Measurements from ENCODE around the gene KERA.

DNA sequence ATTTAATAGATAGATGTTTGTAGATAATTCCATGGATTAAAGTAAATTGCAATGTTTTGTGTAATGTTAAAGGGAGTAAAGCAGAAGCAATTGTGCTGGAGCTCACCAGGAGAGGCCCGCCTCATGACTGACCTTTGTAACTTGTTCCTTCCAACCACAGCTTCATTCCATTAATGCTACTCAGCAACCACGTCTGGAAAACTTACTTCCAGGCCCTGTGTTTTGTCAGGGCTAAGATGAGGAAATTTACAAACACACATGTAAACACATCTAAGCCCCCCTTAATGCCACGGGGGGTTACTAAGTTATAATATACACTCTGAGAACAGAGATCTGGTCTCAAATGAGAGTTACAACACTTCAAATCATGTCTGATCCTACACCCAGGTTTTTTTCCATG lies 41.1 kb upstream of the KERA start:
- TF ChIP-seq, protein P1, sequence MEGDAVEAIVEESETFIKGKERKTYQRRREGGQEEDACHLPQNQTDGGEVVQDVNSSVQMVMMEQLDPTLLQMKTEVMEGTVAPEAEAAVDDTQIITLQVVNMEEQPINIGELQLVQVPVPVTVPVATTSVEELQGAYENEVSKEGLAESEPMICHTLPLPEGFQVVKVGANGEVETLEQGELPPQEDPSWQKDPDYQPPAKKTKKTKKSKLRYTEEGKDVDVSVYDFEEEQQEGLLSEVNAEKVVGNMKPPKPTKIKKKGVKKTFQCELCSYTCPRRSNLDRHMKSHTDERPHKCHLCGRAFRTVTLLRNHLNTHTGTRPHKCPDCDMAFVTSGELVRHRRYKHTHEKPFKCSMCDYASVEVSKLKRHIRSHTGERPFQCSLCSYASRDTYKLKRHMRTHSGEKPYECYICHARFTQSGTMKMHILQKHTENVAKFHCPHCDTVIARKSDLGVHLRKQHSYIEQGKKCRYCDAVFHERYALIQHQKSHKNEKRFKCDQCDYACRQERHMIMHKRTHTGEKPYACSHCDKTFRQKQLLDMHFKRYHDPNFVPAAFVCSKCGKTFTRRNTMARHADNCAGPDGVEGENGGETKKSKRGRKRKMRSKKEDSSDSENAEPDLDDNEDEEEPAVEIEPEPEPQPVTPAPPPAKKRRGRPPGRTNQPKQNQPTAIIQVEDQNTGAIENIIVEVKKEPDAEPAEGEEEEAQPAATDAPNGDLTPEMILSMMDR (IDR thresholded peaks at IDR 0.05): no peak
- no peak for TF ChIP-seq POLR2A (IDR thresholded peaks at IDR 0.05)
